Measurements from ENCODE around the gene LRRN3. TPM values are rescaled to one million over a fixed set of nuclear protein-coding genes. Genes with fewer than 3 reads are reported as not detected.

LRRN3 gene
- total and polyA plus RNA-seq, 7 donors = 0.15 to 1.9 (median 0.69) TPM

DNA sequence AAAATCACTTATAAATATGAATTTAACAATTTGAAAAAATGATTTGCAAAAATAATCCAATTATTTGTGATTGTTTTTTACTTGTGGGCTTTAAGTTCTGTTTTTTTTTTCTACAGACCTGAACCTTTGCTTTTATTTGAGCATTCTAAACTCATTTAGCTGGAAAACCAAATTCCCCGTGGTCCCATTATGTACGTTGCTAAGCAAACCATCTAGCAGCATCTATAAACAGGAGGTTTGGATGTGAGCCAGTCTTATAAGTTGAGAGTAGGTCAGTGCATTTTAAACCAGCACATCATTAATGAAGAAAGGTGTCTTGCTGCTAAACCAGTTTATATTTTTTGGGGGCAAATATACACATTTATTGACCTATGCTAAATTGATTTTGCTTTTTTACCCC is 77.3 kb downstream of the LRRN3 start:
- no peaks in the 10 kb centered on the region for H3K4me1 ChIP-seq
- intact Hi-C loops (cut with DNase I) = no loop called here
- TF ChIP-seq, protein P1, sequence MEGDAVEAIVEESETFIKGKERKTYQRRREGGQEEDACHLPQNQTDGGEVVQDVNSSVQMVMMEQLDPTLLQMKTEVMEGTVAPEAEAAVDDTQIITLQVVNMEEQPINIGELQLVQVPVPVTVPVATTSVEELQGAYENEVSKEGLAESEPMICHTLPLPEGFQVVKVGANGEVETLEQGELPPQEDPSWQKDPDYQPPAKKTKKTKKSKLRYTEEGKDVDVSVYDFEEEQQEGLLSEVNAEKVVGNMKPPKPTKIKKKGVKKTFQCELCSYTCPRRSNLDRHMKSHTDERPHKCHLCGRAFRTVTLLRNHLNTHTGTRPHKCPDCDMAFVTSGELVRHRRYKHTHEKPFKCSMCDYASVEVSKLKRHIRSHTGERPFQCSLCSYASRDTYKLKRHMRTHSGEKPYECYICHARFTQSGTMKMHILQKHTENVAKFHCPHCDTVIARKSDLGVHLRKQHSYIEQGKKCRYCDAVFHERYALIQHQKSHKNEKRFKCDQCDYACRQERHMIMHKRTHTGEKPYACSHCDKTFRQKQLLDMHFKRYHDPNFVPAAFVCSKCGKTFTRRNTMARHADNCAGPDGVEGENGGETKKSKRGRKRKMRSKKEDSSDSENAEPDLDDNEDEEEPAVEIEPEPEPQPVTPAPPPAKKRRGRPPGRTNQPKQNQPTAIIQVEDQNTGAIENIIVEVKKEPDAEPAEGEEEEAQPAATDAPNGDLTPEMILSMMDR (IDR thresholded peaks at IDR 0.05) = no peak
- DNase-seq = no peak
- no peak overlapping the region for H3K4me3 ChIP-seq
- no peaks in the 10 kb centered on the region for H3K9me3 ChIP-seq
- no peak overlapping the region for H3K27ac ChIP-seq
- H3K27me3 ChIP-seq (ENCODE audit: insufficient read depth in 3 of 3, low read length in 2 of 3) = no peaks in the 10 kb centered on the region
- no peaks in the 10 kb centered on the region for H3K36me3 ChIP-seq (ENCODE audit: insufficient read depth in 1 of 2, low read depth in 1 of 2)
- no peak for ATAC-seq
- 37 to 41% (median 40%) methylated on average over 2 of the region's 2 CpGs for WGBS, 3 donors

DNA sequence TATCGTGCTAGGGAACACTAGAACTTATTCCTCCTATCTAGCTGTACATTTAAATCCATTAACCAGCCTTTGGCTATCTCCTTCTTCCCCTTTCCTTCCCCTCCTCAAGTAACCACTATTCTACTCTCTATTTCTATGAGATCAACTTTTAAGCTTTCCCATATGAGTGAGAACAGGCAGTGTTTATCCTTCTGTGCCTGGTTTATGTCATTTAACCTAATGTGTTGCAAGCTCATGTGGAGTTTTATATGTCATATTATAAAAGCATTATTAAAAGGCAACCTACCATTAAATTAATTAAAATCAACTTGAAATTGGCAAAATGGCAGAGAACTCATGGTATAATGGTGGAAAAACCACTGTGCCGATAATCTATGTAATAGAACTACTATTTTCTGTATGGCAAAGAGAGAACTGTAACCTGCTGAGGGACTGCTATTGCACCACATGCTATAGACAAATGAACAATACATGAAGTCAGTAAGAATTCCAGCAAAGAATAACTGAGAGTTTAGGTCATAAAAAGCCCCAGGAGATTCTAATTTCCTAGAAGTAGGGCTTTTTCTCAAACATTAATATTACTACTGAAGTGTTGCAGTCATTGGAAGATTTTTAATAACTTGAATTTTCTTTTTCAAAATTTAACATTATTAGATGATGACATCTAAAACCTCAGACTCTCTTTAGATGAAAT is 81.8 kb downstream of the LRRN3 start:
- Histone ChIP-seq H3K27me3 (ENCODE audit: insufficient read depth in 3 of 3, low read length in 2 of 3) (no peaks in the 10 kb centered on the region), H3K4me3 (no peak overlapping the region), H3K27ac (no peak overlapping the region), H3K4me1 (no peaks in the 10 kb centered on the region), H3K9me3 (no peaks in the 10 kb centered on the region), H3K36me3 (ENCODE audit: insufficient read depth in 1 of 2, low read depth in 1 of 2) (no peaks in the 10 kb centered on the region)
- DNase-seq = no peak
- no peak for ATAC-seq
- 61 to 81% (median 76%) methylated on average over 2 of the region's 2 CpGs for WGBS, 3 donors
- intact Hi-C loops (cut with DNase I) = no loop called here
- TF ChIP-seq, protein P1 (IDR thresholded peaks at IDR 0.05) = no peak

DNA sequence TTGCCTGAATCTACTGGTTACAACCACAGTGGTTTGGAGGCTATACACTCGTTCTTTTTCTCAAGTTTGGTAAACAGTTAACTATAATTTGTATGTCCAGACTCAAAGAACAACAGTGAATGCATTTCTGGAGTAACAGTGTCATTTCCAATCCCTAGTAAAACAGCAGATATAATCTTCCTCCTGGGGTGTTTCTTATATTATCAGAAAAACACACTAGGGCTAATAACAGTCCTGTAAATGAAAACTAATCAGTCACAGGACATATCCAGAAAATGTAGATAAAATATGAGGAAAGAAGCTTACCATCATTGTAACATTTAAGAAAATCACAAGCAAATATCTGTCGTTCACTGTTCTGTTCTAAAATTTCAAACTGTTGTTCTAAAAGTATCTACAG is 82.6 kb downstream of the LRRN3 start:
- intact Hi-C loops (cut with DNase I) = no loop called here
- Histone ChIP-seq H3K9me3 (no peaks in the 10 kb centered on the region), H3K27me3 (ENCODE audit: insufficient read depth in 3 of 3, low read length in 2 of 3) (no peaks in the 10 kb centered on the region), H3K4me3 (no peak overlapping the region), H3K4me1 (no peaks in the 10 kb centered on the region), H3K36me3 (ENCODE audit: insufficient read depth in 1 of 2, low read depth in 1 of 2) (no peaks in the 10 kb centered on the region), H3K27ac (no peak overlapping the region)
- TF ChIP-seq, protein P1 (IDR thresholded peaks at IDR 0.05) = no peak
- 78 to 84% (median 82%) methylated on average over 2 of the region's 2 CpGs for WGBS, 3 donors
- ATAC-seq (no peak), DNase-seq (no peak)

DNA sequence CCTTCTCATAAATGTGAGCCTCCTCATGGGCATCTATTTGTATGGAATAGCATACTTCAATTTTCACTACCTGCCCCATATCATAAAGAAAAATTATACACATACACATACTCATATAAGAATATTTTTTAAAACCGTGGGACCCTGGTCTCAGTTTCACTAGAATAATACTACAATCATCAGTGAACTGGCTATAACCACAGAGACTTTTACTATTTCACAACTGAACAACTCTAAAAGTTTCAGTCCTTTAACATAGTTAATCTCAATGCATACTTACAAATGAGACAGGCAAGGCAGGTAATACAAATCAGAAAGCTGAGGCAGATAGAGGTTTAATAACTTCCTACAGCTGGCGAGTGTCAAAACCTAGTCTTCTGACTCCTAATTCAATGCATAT is 83.1 kb downstream of the LRRN3 start:
- TF ChIP-seq, protein P1 (IDR thresholded peaks at IDR 0.05) = no peak
- no peaks in the 10 kb centered on the region for H3K4me1 ChIP-seq
- H3K36me3 ChIP-seq (ENCODE audit: insufficient read depth in 1 of 2, low read depth in 1 of 2) = no peaks in the 10 kb centered on the region
- H3K27ac ChIP-seq = no peak overlapping the region
- DNase-seq (no peak), ATAC-seq (no peak)
- intact Hi-C loops (cut with DNase I) = no loop called here
- H3K4me3 ChIP-seq = no peak overlapping the region
- 75 to 86% (median 80%) methylated on average over 2 of the region's 2 CpGs for WGBS, 3 donors
- H3K9me3 ChIP-seq = no peaks in the 10 kb centered on the region
- H3K27me3 ChIP-seq (ENCODE audit: insufficient read depth in 3 of 3, low read length in 2 of 3) = no peaks in the 10 kb centered on the region

DNA sequence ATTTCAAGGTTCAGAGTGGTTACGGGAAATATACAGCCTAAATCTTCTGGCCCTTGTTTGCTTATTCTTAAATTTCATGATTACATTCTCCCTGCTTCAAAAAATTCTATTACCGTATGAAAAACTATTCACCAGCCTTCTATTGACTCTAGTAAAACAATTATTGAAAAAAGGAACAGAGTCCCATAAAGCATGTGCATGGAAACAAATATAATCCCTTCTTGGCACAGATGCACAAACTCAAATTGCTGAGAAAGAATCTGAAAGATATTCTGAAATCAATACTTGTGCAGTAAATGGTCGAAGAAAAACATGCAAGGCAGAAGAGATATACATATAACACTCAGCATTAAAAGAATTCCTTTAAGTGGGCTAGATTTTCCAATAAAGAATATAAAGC is 83.6 kb downstream of the LRRN3 start:
- TF ChIP-seq, protein P1 (IDR thresholded peaks at IDR 0.05) = no peak

More for the DNA sequence above, 83.6 kb downstream of the LRRN3 start:
- ATAC-seq (no peak), DNase-seq (no peak)
- no peaks in the 10 kb centered on the region for H3K4me1 ChIP-seq
- H3K9me3 ChIP-seq = no peaks in the 10 kb centered on the region
- WGBS, 3 donors = 57 to 70% (median 57%) methylated on average over 3 of the region's 3 CpGs
- no peak overlapping the region for H3K4me3 ChIP-seq
- no peak overlapping the region for H3K27ac ChIP-seq
- H3K27me3 ChIP-seq (ENCODE audit: insufficient read depth in 3 of 3, low read length in 2 of 3) = no peaks in the 10 kb centered on the region
- no peaks in the 10 kb centered on the region for H3K36me3 ChIP-seq (ENCODE audit: insufficient read depth in 1 of 2, low read depth in 1 of 2)
- intact Hi-C loops (cut with DNase I) = no loop called here

All from psoas muscle (tissue), 8 donors.